C4-2B (cell line): ENCODE measurements around the gene ASZ1.

ENCODE experiments used
- CTCF ChIP-seq: fragments of 450-650 bp; conservative IDR thresholded peaks from 2 replicates; pipeline ENCODE4 v1.5.1; 2017; ENCODE audit warnings: mild to moderate bottlenecking
- ZFX ChIP-seq: fragments of 450-650 bp; IDR thresholded peaks from 2 replicates; pipeline ENCODE4 v1.6.1; 2017

DNA sequence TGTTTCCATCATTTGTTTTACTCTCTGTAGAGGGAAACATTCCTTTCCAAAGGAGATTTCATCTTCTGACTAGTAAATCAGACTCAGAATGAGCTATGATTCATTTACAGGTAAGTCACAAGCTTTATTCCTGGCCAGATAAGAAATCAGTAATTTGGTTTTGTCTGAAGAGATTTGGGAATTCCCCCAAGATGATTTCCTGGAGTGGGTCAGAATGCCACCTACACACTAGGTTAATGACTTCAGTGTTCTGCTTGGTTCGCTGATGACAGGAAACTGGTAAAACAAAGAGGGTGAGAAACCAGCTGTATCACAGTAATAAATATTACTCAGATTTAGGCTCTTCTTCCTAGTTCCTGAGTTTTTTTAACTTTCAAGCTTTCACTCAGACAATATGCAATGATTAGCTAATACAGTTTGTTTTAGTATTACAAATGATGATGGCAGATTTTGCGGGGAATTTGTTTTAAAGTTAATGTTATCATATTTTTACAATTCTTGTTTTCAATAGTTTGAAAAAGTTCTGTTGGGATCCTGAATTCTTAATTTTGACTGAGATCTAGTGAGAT, 8.3 kb upstream of the ASZ1 start:
- no peak for TF ChIP-seq CTCF
- TF ChIP-seq ZFX = no peak
